HG03342 (cell line): ENCODE results near the gene USP40.

Experiments used
- ATAC-seq: cut with Tn5 transposase; IDR thresholded peaks from one replicate; pipeline ENCODE4 v1.9.1; 2021; ENCODE audit warnings: mild to moderate bottlenecking, moderate library complexity; ENCODE audit not compliant: unreplicated experiment

USP40 gene

GRCh38 chr2:233434666-233435330, 131.8 kb downstream of the USP40 start:
- no peak for ATAC-seq

DNA sequence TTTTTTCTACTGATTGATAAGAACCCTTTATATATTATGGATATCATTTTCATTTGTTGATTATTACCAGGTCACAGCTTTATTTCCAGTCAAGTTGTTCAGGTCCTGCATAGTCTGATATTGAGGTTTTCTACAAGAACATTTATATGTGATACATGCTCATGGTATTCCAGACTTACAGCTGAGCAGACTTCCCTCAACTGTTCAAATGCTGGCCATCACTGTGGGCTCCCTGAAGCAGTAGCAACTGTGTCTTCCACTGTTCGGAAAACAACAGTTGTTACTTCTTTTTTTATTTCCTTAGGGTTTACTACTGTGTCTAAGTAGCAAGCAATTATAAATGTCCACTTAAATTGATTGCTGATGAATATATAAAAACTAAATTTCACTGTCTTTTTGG, 132.8 kb downstream of the USP40 start:
- no peak for ATAC-seq

GRCh38 chr2:233433029-233433428, 133.6 kb downstream of the USP40 start:
- ATAC-seq = no peak

- ATAC-seq = no peak
Observed at GRCh38 chr2:233430651-233431050, 135.9 kb downstream of the USP40 start.

DNA sequence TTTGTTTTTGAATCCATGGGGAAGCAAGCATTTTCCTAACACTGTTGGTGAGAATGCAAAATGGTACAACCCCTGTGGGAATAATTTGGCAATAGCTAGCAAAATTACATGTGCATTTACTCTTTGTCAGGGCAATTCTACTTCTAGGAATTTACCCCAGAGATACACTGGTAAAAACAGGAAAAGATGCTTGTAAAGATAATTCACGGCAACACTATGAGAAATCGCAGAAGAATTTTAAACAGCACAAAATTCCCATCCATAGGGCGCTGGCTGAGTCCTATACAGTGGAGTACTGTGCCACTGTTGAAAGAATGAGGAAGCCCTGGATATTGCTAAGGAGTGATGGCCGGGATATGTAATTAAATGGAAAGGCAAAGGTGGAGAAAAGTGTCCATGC, 136.5 kb downstream of the USP40 start:
- ATAC-seq = no peak

DNA sequence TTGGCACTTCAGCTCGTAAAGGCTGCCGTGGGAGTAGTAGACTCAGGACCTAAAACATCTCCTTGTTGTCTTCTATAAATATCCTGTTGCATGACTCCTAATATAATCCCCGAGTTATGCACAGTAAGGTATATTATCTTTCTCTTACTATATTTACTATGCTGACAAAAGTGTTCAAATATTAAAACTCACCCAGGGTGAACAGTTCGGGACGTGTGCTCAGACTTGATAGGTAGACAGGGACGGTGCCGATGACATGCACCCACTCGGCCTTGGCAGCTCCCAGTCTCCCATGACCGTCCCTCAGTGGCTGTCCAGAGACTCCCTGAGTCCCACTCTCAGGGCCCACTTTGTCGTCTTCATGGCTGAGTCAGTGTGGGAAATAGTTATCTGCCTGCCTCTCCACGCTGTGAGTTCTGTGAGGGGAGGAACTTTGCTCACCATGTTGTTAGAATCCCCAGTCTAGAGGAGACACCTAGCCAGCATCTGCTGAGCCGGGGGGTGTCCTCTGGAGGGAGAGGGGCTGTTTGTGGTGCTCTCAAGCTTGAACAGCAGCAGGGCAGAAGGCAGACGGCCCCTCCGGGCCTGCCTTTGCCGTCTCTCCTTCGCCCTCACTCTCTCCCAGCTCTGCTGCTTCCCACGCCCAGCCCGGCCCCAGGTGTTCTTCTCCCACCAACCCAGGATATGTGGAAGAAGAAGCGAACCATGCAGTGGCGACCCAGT, 137.2 kb downstream of the USP40 start:
- ATAC-seq = no peak

DNA sequence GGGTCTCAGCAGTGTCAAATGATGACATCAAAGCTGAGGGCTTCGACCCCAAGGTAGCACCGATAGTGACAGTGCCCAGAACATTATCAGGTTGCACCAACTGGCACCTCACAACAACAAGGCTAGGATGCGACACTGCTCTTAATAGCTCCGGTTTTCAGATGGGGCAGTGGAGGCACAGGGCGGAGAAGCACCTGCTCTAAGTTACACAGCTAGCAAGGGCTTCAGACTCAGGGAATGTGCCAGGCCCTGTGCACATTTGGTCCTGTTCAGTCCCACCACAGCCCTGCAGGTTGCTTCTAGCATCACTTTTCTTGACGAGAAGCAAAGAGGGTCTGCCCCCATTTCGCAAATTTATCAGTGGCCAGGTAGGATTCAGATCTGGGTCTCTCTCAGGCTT, 138.1 kb downstream of the USP40 start:
- ATAC-seq = no peak

DNA sequence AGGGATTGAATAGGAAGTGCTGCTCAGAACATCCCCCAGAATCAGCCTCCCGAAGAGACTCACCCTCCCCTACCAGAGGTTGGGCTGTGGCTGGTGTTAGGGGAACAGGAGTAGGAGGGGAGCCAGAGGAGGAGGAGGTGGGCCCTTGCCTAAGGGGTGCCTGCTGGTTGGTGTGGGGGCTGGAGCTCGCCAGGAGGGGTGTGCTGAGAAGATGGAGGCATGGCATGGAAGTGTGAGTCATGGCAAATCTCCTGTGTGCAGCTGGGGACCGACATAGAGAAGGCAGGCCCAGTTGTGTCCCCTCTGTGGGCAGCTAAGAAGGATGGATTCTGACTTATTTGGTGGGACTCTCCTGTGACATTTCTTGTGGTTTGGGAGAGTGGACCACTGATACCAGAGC, 138.6 kb downstream of the USP40 start:
- no peak for ATAC-seq

GRCh38 chr2:233426619-233427342, 139.8 kb downstream of the USP40 start:
- no peak for ATAC-seq
